Astrocyte (in vitro differentiated cells and primary cell): ENCODE data around the gene CNTNAP5.

Experiments
- CTCF ChIP-seq: IDR thresholded peaks from 2 replicates; pipeline ENCODE4 v1.5.1; 2011; ENCODE audit warnings: low read depth, mild to moderate bottlenecking, inconsistent platforms, low read length, moderate library complexity; ENCODE audit not compliant: insufficient read depth
- EZH2 ChIP-seq: IDR thresholded peaks from 2 replicates; pipeline ENCODE4 v1.6.1; 2012; ENCODE audit warnings: mild to moderate bottlenecking, low read length, inconsistent platforms; ENCODE audit not compliant: insufficient read depth

GRCh38 chr2:124604940-124605339 is 579.9 kb downstream of the CNTNAP5 start:
- no peak for TF ChIP-seq EZH2
- TF ChIP-seq CTCF = no peak
